Measurements from ENCODE around the gene LMNTD2.

The LMNTD2 gene

DNA sequence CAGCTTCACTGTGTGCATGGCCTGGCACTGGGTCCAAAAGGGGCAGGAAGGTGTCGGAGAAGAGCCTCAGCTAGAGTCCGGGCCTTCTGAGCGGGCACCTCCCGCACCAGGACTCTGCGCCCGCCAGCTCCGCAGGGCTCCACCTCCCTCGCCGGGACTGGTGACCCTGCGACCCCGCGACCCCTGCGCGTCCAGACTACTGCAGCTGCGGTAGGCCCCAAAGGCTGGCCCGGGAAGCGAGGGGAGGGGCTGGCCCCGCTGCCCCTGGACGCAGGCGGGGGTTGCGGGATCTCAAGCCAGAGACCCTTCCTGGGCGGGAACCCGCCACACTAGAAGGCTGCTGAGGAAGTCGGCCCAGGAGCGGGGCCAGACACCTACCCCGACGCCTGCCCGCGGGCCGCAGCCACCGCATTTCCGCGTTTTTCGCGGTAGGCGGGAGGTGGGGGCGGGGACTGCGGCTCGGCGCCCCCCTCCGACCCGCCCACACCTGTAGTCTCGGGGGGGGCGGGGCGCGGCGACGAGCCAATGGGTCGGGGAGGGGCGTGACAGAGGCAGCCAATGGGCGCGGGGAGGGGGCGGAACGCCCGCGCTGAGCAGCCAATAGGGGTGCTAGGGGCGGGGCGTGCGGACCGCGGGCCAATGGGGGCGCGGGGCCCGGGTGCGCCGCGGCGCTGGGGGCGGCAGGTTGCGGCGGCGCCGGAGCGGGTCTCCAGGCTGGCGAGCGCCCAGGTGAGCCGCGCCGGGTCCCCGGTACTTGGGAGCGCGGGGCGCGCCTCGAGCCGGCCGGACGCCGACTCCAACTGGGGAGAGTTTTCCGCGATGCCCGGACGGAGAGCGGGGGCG lies at the start of gene LMNTD2, which contains the start of gene RASSF7:
Gene LMNTD2 (minus strand): TSS at position 434 of the 843 bp plus-strand sequence. CDS start 22 bp downstream, at position 412.
Gene RASSF7 (plus strand): TSS at position 666 of the 843 bp plus-strand sequence. CDS start 799 bp downstream, outside the sequence.
- peak; percentile 73 to 86 for DNase-seq (ENCODE audit: low read depth in 2 of 2)
- TF ChIP-seq, protein P1, sequence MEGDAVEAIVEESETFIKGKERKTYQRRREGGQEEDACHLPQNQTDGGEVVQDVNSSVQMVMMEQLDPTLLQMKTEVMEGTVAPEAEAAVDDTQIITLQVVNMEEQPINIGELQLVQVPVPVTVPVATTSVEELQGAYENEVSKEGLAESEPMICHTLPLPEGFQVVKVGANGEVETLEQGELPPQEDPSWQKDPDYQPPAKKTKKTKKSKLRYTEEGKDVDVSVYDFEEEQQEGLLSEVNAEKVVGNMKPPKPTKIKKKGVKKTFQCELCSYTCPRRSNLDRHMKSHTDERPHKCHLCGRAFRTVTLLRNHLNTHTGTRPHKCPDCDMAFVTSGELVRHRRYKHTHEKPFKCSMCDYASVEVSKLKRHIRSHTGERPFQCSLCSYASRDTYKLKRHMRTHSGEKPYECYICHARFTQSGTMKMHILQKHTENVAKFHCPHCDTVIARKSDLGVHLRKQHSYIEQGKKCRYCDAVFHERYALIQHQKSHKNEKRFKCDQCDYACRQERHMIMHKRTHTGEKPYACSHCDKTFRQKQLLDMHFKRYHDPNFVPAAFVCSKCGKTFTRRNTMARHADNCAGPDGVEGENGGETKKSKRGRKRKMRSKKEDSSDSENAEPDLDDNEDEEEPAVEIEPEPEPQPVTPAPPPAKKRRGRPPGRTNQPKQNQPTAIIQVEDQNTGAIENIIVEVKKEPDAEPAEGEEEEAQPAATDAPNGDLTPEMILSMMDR (IDR thresholded peaks at IDR 0.05; ENCODE audit: low read depth, low read length) = no peak
- peak within 1 kb of the TSS; percentile 61 to 64 for H3K4me3 ChIP-seq (replicated peaks in 1 of 2; ENCODE audit: low read depth in 2 of 2, low read length in 2 of 2)

GRCh38 chr11:609341-609811 lies 48.8 kb upstream of the LMNTD2 start:
- TF ChIP-seq, protein P1 (IDR thresholded peaks at IDR 0.05; ENCODE audit: low read depth, low read length) = no peak
- no peak overlapping the region for H3K4me3 ChIP-seq (replicated peaks in 1 of 2; ENCODE audit: low read depth in 2 of 2, low read length in 2 of 2)
- no peak for DNase-seq (ENCODE audit: low read depth in 2 of 2)

DNA sequence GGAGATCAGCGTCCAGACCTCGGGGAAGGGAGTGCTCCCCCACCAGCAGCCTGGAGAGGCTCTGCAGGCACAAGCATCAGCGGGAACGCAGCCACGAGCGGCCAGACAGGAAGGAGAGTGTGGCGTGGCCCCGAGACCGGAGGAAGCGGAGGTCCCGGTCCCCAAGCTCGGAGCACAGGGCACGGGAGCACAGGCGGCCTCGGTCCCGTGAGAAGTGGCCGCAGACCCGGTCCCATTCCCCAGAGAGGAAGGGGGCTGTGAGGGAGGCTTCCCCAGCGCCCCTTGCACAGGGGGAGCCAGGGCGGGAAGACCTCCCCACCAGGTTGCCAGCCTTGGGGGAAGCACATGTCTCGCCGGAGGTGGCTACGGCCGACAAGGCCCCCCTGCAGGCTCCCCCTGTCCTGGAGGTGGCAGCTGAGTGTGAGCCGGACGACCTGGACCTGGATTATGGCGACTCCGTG lies 48.3 kb upstream of the LMNTD2 start:
- H3K4me3 ChIP-seq (replicated peaks in 1 of 2; ENCODE audit: low read depth in 2 of 2, low read length in 2 of 2) = no peak overlapping the region
- DNase-seq (ENCODE audit: low read depth in 2 of 2) = no peak
- TF ChIP-seq, protein P1 (IDR thresholded peaks at IDR 0.05; ENCODE audit: low read depth, low read length) = no peak

DNA sequence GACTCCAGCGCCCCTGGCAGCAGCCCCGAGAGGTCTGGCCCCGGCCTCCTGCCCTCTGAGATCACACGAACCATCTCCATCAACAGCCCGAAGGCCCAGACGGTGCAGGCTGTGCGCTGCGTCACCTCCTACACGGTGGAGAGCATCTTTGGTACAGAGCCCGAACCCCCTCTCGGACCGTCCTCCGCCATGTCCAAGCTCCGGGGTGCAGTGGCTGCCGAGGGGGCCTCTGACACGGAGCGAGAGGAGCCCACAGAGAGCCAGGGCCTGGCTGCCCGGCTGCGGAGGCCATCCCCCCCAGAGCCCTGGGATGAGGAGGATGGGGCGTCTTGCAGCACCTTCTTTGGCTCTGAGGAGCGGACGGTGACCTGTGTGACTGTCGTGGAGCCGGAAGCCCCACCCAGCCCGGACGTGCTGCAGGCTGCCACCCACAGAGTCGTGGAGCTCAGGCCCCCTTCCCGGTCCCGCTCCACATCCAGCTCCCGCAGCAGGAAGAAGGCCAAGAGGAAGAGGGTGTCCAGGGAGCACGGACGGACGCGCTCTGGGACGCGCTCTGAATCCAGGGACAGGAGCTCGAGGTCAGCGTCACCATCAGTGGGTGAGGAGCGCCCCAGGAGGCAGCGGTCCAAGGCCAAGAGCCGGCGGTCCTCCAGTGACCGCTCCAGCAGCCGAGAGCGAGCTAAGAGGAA lies 47.6 kb upstream of the LMNTD2 start:
- no peak for DNase-seq (ENCODE audit: low read depth in 2 of 2)
- H3K4me3 ChIP-seq (replicated peaks in 1 of 2; ENCODE audit: low read depth in 2 of 2, low read length in 2 of 2) = no peak overlapping the region
- TF ChIP-seq, protein P1 (IDR thresholded peaks at IDR 0.05; ENCODE audit: low read depth, low read length) = no peak

DNA sequence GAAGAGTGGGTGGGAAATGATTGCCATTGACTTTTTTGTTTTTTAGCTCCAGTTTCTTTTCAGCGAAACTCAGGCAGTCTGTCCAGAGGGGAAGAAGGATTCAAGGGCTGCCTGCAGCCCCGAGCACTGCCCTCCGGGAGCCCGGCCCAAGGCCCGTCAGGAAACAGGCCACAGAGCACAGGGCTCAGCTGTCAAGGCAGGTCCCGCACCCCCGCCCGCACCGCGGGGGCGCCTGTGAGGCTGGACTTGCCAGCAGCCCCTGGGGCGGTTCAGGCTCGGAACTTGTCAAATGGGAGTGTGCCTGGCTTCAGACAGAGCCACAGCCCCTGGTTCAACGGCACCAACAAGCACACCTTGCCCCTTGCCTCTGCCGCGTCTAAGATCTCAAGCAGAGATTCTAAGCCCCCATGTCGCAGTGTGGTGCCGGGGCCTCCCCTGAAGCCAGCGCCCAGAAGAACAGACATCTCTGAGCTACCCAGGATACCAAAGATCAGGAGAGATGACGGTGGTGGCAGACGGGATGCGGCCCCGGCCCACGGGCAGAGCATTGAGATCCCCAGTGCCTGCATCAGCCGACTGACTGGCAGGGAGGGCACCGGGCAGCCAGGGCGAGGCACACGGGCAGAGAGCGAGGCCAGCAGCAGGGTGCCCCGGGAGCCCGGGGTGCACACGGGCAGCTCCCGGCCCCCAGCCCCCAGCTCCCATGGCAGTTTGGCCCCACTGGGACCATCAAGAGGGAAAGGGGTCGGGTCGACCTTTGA lies 46.7 kb upstream of the LMNTD2 start:
- DNase-seq (ENCODE audit: low read depth in 2 of 2) = no peak
- H3K4me3 ChIP-seq (replicated peaks in 1 of 2; ENCODE audit: low read depth in 2 of 2, low read length in 2 of 2) = no peak overlapping the region
- TF ChIP-seq, protein P1 (IDR thresholded peaks at IDR 0.05; ENCODE audit: low read depth, low read length) = no peak

DNA sequence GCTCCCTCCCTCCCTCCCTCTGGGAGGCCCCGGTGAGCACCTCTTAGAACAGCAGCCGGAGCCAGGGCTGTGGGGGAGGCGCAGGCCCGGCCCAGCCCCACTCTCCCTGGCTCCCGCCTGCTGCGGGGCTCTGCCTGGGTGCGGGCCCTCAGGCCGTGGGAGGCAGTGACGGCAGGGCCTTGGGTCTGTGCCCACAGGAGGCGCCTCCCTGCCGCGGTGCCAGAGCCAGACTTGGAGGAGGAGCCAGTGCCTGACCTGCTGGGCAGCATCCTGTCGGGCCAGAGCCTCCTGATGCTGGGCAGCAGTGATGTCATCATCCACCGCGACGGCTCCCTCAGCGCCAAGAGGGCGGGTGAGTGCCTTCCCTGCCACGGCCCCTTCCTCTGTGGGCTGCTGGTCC lies 45.7 kb upstream of the LMNTD2 start:
- H3K4me3 ChIP-seq (replicated peaks in 1 of 2; ENCODE audit: low read depth in 2 of 2, low read length in 2 of 2) = no peak overlapping the region
- DNase-seq (ENCODE audit: low read depth in 2 of 2) = peak; percentile 51 to 84
- TF ChIP-seq, protein P1 (IDR thresholded peaks at IDR 0.05; ENCODE audit: low read depth, low read length) = no peak

All from cardiac fibroblast (primary cell).